Liver (tissue), 9 donors: ENCODE results near the gene MEF2D. TPM values are rescaled to one million over a fixed set of nuclear protein-coding genes. Genes with fewer than 3 reads are reported as not detected.

ENCODE experiments used
- DNase-seq: peaks from one replicate; pipeline ENCODE4 v3.0.0-alpha.2; 2017; ENCODE audit warnings: low spot score
- H3K27ac ChIP-seq, 2 donors: one replicate each; pipeline ENCODE4 v1.7.0; 2013; ENCODE audit warnings: inconsistent platforms in 2 of 2, low read length in 2 of 2, control low read depth in 1 of 2, low read depth in 1 of 2, mild to moderate bottlenecking in 1 of 2
- H3K27me3 ChIP-seq, 4 donors: one replicate each; pipeline versions ENCODE4 v1.6.1 to v1.7.0; 2013; ENCODE audit warnings: low read length in 3 of 4, inconsistent platforms in 1 of 4, mild to moderate bottlenecking in 1 of 4, moderate library complexity in 1 of 4; ENCODE audit not compliant: control insufficient read depth in 4 of 4, insufficient read depth in 4 of 4
- H3K36me3 ChIP-seq, 4 donors: one replicate each; pipeline versions ENCODE4 v1.6.1 to v1.7.0; 2013; ENCODE audit warnings: low read length in 3 of 4, mild to moderate bottlenecking in 3 of 4, low read depth in 1 of 4, moderate library complexity in 1 of 4; ENCODE audit not compliant: control insufficient read depth in 4 of 4, insufficient read depth in 3 of 4
- H3K4me1 ChIP-seq, 4 donors: one replicate each; pipeline versions ENCODE4 v1.6.1 to v1.7.0; 2013; ENCODE audit warnings: low read length in 3 of 4, mild to moderate bottlenecking in 3 of 4, moderate library complexity in 1 of 4; ENCODE audit not compliant: control insufficient read depth in 4 of 4, insufficient read depth in 4 of 4
- H3K4me3 ChIP-seq, 3 donors: one replicate each; pipeline versions ENCODE4 v1.6.1 to v1.7.0; 2013; ENCODE audit warnings: low read length in 3 of 3, control low read depth in 1 of 3, low read depth in 1 of 3, mild to moderate bottlenecking in 1 of 3
- H3K9ac ChIP-seq, 2 donors: one replicate each; pipeline ENCODE4 v1.7.0; 2013; ENCODE audit warnings: low read length in 2 of 2, mild to moderate bottlenecking in 2 of 2, moderate library complexity in 2 of 2, control low read depth in 1 of 2, low read depth in 1 of 2
- H3K9me3 ChIP-seq, 4 donors: one replicate each; pipeline versions ENCODE4 v1.6.1 to v1.7.0; 2013; ENCODE audit warnings: low read length in 3 of 4; ENCODE audit not compliant: control insufficient read depth in 4 of 4
- ATF3 ChIP-seq: IDR thresholded peaks from 2 replicates; pipeline ENCODE4 v1.6.1; 2016; ENCODE audit warnings: antibody characterized with exemption
- CTCF ChIP-seq: fragments of 150-350 bp; IDR thresholded peaks from 2 replicates; pipeline ENCODE4 v1.5.1; 2017; ENCODE audit warnings: improper control_type of control experiment, low read depth, low read length; ENCODE audit not compliant: missing input control
- EGR1 ChIP-seq, 2 donors: IDR thresholded peaks; 2 replicates each; pipeline ENCODE4 v1.6.1; 2016 to 2018; ENCODE audit warnings: antibody characterized with exemption in 2 of 2, low read depth in 2 of 2
- FOXA1 ChIP-seq: IDR thresholded peaks from 2 replicates; pipeline ENCODE4 v1.6.1; 2016; ENCODE audit warnings: antibody characterized with exemption
- FOXA2 ChIP-seq: IDR thresholded peaks from 2 replicates; pipeline ENCODE4 v1.6.1; 2016; ENCODE audit warnings: antibody characterized with exemption
- GABPA ChIP-seq, 2 donors: IDR thresholded peaks in 1 of 2; conservative IDR thresholded peaks in 1 of 2; 2 replicates each; pipeline ENCODE4 v1.6.1; 2016; ENCODE audit warnings: antibody characterized with exemption in 2 of 2, mild to moderate bottlenecking in 1 of 2, moderate library complexity in 1 of 2
- HNF4A ChIP-seq, 2 donors: conservative IDR thresholded peaks; 2 replicates each; pipeline ENCODE4 v1.6.1; 2016; ENCODE audit warnings: antibody characterized with exemption in 2 of 2, mild to moderate bottlenecking in 2 of 2
- HNF4G ChIP-seq: IDR thresholded peaks from 2 replicates; pipeline ENCODE4 v1.6.1; 2016; ENCODE audit warnings: antibody characterized with exemption
- JUND ChIP-seq, 2 donors: IDR thresholded peaks; 2 replicates each; pipeline ENCODE4 v1.6.1; 2016; ENCODE audit warnings: antibody characterized with exemption in 2 of 2
- MAX ChIP-seq: IDR thresholded peaks from 2 replicates; pipeline ENCODE4 v1.6.1; 2016; ENCODE audit warnings: antibody characterized with exemption
- NR2F2 ChIP-seq: IDR thresholded peaks from 2 replicates; pipeline ENCODE4 v1.6.1; 2016; ENCODE audit warnings: antibody characterized with exemption
- RAD21 ChIP-seq, 2 donors: IDR thresholded peaks; 2 replicates each; pipeline ENCODE4 v1.6.1; 2016; ENCODE audit warnings: antibody characterized with exemption in 2 of 2, mild to moderate bottlenecking in 2 of 2
- REST ChIP-seq: IDR thresholded peaks from 2 replicates; pipeline ENCODE4 v1.6.1; 2016; ENCODE audit warnings: antibody characterized with exemption, mild to moderate bottlenecking
- RXRA ChIP-seq, 2 donors: IDR thresholded peaks; 2 replicates each; pipeline ENCODE4 v1.6.1; 2017 to 2018; ENCODE audit warnings: antibody characterized with exemption in 2 of 2, mild to moderate bottlenecking in 1 of 2
- SP1 ChIP-seq: IDR thresholded peaks from 2 replicates; pipeline ENCODE4 v1.6.1; 2018; ENCODE audit warnings: antibody characterized with exemption, mild to moderate bottlenecking
- TAF1 ChIP-seq: conservative IDR thresholded peaks from 2 replicates; pipeline ENCODE4 v1.6.1; 2016; ENCODE audit warnings: antibody characterized with exemption, mild to moderate bottlenecking
- YY1 ChIP-seq: IDR thresholded peaks from 2 replicates; pipeline ENCODE4 v1.6.1; 2016; ENCODE audit warnings: antibody characterized with exemption, mild to moderate bottlenecking
- ZBTB33 ChIP-seq: IDR thresholded peaks from 2 replicates; pipeline ENCODE4 v1.6.1; 2016; ENCODE audit warnings: antibody characterized with exemption
- WGBS: extraction: QIAGEN DNeasy Blood & Tissue Kit; methylation state at CpG from one replicate; pipeline ENCODE4 v1.1.7; 2013; 5-methylcytosine and 5-hydroxymethylcytosine counted together
- polyA plus RNA-seq, 2 donors: library from polyadenylated mRNA; stranded (reverse) in 1 of 2; unstranded in 1 of 2; fragments of 200-250 nt in 1 of 2; fragments of >200 nt in 1 of 2; fragmentation: Nextera tagmentation in 1 of 2; extraction: Ambion mirVana in 1 of 2; gene quantifications; one replicate each; pipeline versions ENCODE4 v1.2.1 to v1.2.3, GENCODE V29; 2013 to 2015
- total RNA-seq, 2 donors: library from RNA; depleted of rRNA; stranded (reverse); fragments of >200 nt; gene quantifications; one replicate each; pipeline ENCODE4 v1.2.3, GENCODE V29; 2014
- donor health status: healthy.
- donor health status: healthy.
- donor health status: healthy.
- donor health status: healthy.
- donor health status: healthy.

Gene MEF2D
- total and polyA plus RNA-seq, 4 donors, result 3.4 to 7.6 (median 5.5) TPM

GRCh38 chr1:156528875-156529425, 28.4 kb upstream of the MEF2D start:
- no peak overlapping the region for H3K4me3 ChIP-seq
- no peaks in the 10 kb centered on the region for H3K36me3 ChIP-seq

More at GRCh38 chr1:156528875-156529425, 28.4 kb upstream of the MEF2D start:
- H3K27ac ChIP-seq, result no peak overlapping the region
- 94% methylated on average over 8 of the region's 8 CpGs for WGBS
- H3K4me1 ChIP-seq, result peaks cover 0 to 2% (median 0%) of the 10 kb centered on the region in 4 donors
- H3K9ac ChIP-seq, result no peak overlapping the region
- TF ChIP-seq SP1 (no peak), FOXA2 (no peak), JUND (IDR thresholded peaks at IDR 0.05) (no peak), TAF1 (no peak), GABPA (IDR thresholded peaks at IDR 0.05 in 1 of 2, conservative IDR thresholded peaks at IDR 0.05 in 1 of 2) (no peak), RAD21 (IDR thresholded peaks at IDR 0.05) (no peak), MAX (no peak), YY1 (no peak), FOXA1 (no peak), HNF4A (conservative IDR thresholded peaks at IDR 0.05) (no peak), ATF3 (no peak), HNF4G (no peak), NR2F2 (no peak), ZBTB33 (no peak), REST (no peak), EGR1 (IDR thresholded peaks at IDR 0.05; ENCODE audit: low read depth in 2 of 2) (no peak), CTCF (no peak), RXRA (IDR thresholded peaks at IDR 0.05) (no peak)
- no peak for DNase-seq
- H3K9me3 ChIP-seq, result no peaks in the 10 kb centered on the region
- H3K27me3 ChIP-seq, result no peaks in the 10 kb centered on the region
